Measurements from ENCODE around the gene HTT. TPM values are rescaled to one million over a fixed set of nuclear protein-coding genes. Genes with fewer than 3 reads are reported as not detected.

HTT gene
- total RNA-seq, 2 donors from 2014 or later, result 37.8 to 97.8 TPM

- no peak overlapping the region for H3K27ac ChIP-seq
- H3K4me3 ChIP-seq, result no peak overlapping the region
- H3K27me3 ChIP-seq (replicated peaks; ENCODE audit: insufficient read depth), result no peaks in the 10 kb centered on the region
- no peaks in the 10 kb centered on the region for H3K4me1 ChIP-seq (replicated peaks)
- peaks cover 13 to 38% of the 10 kb centered on the region in 2 donors for H3K36me3 ChIP-seq
- TF ChIP-seq POLR2AphosphoS5 (IDR thresholded peaks at IDR 0.05) (no peak), CTCF (IDR thresholded peaks at IDR 0.05) (no peak), POLR2A (IDR thresholded peaks at IDR 0.05) (no peak)
- no peaks in the 10 kb centered on the region for H3K9me3 ChIP-seq
- DNase-seq (ENCODE audit: low spot score), result no peak
- intact Hi-C loops (cut with DNase I), result no loop called here
- WGBS, result 91% methylated on average over 12 of the region's 14 CpGs
Observed at GRCh38 chr4:3235030-3235345, 160.5 kb downstream of the HTT start.

GRCh38 chr4:3235581-3235980 is 161.1 kb downstream of the HTT start:
- Histone ChIP-seq H3K36me3 (peaks cover 9 to 41% of the 10 kb centered on the region in 2 donors), H3K27ac (no peak overlapping the region), H3K27me3 (replicated peaks; ENCODE audit: insufficient read depth) (no peaks in the 10 kb centered on the region), H3K4me3 (no peak overlapping the region), H3K4me1 (replicated peaks) (no peaks in the 10 kb centered on the region), H3K9me3 (no peaks in the 10 kb centered on the region)
- WGBS, result 93% methylated on average over 11 of the region's 11 CpGs
- TF ChIP-seq POLR2AphosphoS5 (IDR thresholded peaks at IDR 0.05) (no peak), CTCF (IDR thresholded peaks at IDR 0.05) (no peak), POLR2A (IDR thresholded peaks at IDR 0.05) (no peak)
- no peak for DNase-seq (ENCODE audit: low spot score)
- intact Hi-C loops (cut with DNase I), result no loop called here

DNA sequence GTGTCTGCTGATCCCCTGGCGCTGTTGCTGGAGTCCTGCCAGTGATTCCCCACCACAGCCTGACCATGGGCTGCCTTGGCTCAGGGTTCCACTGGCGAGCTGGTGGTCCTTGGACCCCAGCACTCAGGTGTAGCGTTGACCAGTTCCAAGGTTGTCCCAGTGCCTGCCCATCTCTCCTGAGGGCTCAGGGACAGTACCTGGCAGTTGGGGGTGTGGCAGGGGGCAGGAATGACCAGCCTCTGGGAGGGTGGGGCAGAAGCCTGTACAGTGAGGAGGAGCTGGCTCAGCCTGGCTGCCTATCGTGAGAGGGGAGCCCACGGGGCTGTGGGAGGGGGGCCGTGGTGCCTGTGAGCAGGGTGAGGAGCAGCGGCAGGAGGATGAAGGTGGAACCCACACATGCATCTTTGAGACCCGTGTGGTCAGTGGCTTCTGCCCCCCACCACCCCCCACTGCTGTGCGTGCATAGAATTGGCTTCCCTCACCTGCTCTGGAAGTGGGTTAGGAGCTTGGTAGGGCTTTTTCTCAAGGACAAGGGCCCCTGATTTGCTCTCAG is 161.9 kb downstream of the HTT start:
- no peaks in the 10 kb centered on the region for H3K4me1 ChIP-seq (replicated peaks)
- no peak overlapping the region for H3K4me3 ChIP-seq
- 89% methylated on average over 9 of the region's 9 CpGs for whole genome bisulfite sequencing
- no peaks in the 10 kb centered on the region for H3K27me3 ChIP-seq (replicated peaks; ENCODE audit: insufficient read depth)
- DNase-seq (ENCODE audit: low spot score), result no peak
- peaks cover under 1 to 34% of the 10 kb centered on the region in 2 donors for H3K36me3 ChIP-seq
- intact Hi-C loops (cut with DNase I), result no loop called here
- H3K9me3 ChIP-seq, result no peaks in the 10 kb centered on the region
- H3K27ac ChIP-seq, result no peak overlapping the region
- TF ChIP-seq CTCF (IDR thresholded peaks at IDR 0.05) (no peak), POLR2AphosphoS5 (IDR thresholded peaks at IDR 0.05) (no peak), POLR2A (IDR thresholded peaks at IDR 0.05) (no peak)

GRCh38 chr4:3237266-3237665 is 162.8 kb downstream of the HTT start:
- no peaks in the 10 kb centered on the region for H3K9me3 ChIP-seq
- 94% methylated on average over 19 of the region's 19 CpGs for WGBS
- no peak for TF ChIP-seq POLR2AphosphoS5 (IDR thresholded peaks at IDR 0.05)
- no peak for TF ChIP-seq POLR2A (IDR thresholded peaks at IDR 0.05)
- no peak for TF ChIP-seq CTCF (IDR thresholded peaks at IDR 0.05)
- intact Hi-C loops (cut with DNase I), result no loop called here
- H3K4me1 ChIP-seq (replicated peaks), result no peaks in the 10 kb centered on the region
- H3K27me3 ChIP-seq (replicated peaks; ENCODE audit: insufficient read depth), result no peaks in the 10 kb centered on the region
- H3K27ac ChIP-seq, result no peak overlapping the region
- no peak overlapping the region for H3K4me3 ChIP-seq
- H3K36me3 ChIP-seq, result peaks cover 0 to 30% of the 10 kb centered on the region in 2 donors
- DNase-seq (ENCODE audit: low spot score), result no peak

DNA sequence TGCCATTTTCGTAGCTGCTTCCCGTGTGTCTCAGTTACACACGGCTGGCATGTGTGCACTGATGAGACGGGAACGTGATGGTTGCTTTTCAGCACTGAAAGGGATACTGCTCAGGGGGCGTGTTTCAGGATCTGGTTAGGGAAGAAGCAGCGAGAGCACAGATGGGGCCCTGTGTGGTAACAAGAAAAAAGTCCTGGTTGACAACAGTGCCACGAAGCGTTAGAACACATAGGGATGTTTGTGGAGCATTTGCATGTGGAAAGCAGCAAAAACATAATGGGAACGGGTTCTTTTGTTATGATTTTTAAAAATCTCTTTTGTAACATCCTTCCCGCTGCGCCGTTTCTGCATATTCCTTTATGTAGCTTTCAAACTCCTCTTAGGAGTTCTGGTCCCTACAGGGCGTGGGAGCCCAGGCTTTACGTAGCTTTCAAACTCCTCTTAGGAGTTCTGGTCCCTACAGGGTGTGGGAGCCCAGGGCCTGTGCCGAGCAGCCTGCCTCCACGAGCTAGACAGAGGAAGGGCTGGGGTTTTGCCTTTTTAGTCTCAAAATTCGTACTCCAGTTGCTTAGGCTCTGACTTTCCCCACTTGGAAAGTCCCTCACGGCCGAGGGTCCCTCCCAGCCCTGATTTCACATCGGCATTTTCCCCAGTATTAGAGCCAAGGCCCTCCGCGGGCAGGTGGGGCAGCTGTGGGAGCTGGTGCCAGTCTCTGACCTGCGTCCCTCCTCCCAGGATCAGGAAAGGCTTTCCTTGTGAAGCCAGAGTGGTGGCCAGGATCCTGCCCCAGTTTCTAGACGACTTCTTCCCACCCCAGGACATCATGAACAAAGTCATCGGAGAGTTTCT is 163.5 kb downstream of the HTT start:
- Histone ChIP-seq H3K27me3 (replicated peaks; ENCODE audit: insufficient read depth) (no peaks in the 10 kb centered on the region), H3K9me3 (no peaks in the 10 kb centered on the region), H3K4me3 (no peak overlapping the region), H3K4me1 (replicated peaks) (no peaks in the 10 kb centered on the region), H3K27ac (no peak overlapping the region), H3K36me3 (peaks cover 0 to 30% of the 10 kb centered on the region in 2 donors)
- no peak for DNase-seq (ENCODE audit: low spot score)
- intact Hi-C loops (cut with DNase I), result no loop called here
- WGBS, result 87% methylated on average over 26 of the region's 26 CpGs
- no peak for TF ChIP-seq POLR2A (IDR thresholded peaks at IDR 0.05)
- no peak for TF ChIP-seq POLR2AphosphoS5 (IDR thresholded peaks at IDR 0.05)
- no peak for TF ChIP-seq CTCF (IDR thresholded peaks at IDR 0.05)
